DMS79 treated with DMSO at 0.1 percent for 48 hours (cell line): ENCODE results near the gene C1orf87.
"Not testable (repeated sequence)": the region's sequence is repeated elsewhere in the genome, so short reads cannot be mapped to it uniquely, and the experiment has no call there.

Source experiments
- DNase-seq: peaks from one replicate; lab custom pipeline; 2025; lab: John Stamatoyannopoulos, UW

Gene C1orf87

DNA sequence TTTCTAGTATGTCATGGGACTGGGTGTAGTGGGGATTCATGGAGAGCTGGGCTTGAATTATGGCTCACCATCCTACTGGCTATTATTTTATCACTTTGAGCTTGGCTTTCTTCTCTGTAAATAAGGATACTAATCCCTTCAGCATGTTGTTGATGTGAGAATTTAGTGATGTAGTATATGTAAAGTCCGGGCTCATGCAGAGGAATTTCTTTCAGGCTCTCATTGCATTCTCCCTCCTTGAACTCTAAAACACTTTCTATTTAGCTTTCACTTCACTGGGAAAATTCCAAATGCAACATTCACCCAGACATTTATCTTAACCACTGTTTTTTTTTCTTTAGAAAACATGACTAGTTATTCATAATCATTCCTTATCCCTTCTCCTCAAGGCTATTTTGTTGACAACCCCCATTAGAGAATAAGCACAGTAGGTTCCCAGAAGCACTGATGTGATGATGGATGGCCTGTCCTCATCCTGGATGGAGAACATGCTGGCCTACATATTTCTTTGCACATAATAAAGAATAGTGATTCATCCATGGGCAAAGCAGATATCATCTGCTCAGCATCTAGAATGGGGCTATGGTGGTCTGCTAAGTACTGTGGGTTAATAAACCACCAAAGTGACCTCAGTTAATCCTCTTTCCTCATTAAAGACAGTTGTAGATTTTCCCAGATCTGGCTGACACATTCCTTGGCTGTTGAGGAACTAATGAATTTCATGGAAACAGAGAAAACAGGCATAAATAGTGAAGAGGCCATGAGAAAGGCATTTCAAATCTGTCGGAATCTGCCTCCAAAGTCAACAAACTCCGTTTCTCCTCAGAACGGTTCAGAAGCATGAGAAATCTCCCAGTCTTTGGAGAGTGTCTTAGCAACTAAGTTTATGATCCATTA, 79.0 kb downstream of the C1orf87 start:
- no peak for DNase-seq

DNA sequence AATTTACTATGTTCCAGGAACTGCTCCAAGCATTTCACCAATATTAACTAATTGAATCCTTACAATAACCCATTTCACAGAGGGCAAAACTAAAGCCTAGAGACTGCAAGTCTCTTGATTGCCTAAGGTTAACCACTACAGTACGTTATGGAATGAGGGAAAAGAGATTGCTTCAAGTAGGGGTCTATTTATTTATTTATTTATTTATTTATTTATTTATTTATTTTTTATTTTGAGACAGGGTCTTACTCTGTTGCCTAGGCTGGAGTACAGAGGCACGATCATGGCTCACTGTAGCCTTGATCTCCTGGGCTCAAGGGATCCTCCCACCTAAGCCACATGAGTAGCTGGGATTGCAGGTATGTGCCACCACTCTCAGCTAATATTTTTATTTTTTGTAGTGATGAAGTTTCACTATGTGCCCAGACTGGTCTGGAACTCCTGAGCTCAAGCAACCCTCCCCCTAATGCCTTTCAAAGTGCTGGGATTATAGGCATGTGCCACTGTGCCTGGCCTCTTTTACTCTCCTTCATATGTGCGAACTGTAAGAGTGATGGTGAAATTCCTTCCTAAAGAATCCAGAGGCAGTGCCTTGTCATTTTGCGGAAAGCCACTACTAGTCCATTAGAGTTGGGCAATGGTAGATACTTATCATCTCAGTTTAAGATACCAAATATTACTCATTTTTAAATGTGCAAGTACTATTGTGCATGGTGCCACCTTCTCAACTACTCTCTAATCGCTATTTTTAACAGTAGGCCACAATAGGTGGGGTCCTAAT, 81.3 kb downstream of the C1orf87 start:
- DNase-seq, result no peak

DNA sequence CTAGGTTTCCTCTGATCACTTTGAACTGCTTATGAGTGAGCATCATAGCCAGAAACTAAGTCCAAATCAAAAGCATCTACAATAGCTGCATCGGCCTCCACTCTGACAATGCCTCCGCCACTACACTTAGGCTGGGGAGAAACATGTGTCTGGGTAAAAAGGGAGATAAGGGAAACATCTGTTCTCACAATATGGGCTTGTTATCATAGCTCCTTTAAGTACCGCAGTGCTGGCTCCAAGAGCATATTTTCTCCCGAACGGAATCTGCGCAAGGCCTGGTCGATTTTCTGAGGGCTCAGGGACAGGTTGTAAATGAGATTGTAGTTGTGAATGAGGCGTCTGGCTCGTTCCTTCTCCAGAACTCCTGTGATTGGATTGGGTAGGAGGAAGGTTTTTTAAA, 83.1 kb downstream of the C1orf87 start:
- no peak for DNase-seq

DNA sequence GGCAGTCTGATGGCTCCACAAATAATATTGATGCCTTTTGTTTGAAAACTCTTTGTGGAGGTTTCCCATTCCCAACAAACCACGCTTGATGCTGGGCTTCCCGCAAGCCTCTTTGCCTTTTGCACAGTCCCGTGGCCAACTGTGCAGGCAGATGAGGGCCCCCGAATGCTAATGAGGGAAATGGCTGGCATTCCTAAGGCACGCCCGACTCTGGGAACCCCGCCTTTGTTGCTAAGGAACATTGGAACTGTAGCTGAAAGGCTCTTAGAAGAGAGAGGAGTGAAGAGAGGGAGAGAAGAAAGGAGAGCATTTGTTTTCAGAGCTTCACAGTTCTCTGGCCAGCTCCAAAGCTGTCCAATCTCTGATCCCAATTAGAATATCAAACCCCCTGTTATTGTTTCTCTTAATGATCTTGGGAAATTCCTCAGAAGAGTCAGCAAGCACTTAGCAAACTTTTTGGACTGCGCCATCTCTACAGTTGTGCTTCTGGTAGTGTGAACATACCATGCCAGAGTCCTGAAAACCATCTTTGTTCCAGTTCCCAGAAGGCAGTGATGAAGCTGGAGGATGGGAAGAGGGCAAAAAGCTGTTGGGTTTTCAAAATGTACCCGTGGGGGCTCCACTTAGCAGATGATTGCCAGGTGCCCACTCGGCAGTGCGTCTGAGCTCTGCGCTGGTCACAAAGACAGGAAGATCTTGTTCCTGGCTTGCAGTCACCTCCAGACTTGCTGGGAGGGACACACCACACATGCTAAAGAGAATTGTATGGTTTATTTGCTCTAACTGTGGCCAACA, 86.9 kb downstream of the C1orf87 start:
- DNase-seq, result no peak

GRCh38 chr1:59985911-59986515, 87.6 kb downstream of the C1orf87 start:
- no peak for DNase-seq

GRCh38 chr1:59979666-59980065, 93.9 kb downstream of the C1orf87 start:
- DNase-seq, result no peak

GRCh38 chr1:59978511-59978910, 95.1 kb downstream of the C1orf87 start:
- no peak for DNase-seq

- DNase-seq, result no peak
Observed at GRCh38 chr1:59978026-59978425, 95.5 kb downstream of the C1orf87 start.

DNA sequence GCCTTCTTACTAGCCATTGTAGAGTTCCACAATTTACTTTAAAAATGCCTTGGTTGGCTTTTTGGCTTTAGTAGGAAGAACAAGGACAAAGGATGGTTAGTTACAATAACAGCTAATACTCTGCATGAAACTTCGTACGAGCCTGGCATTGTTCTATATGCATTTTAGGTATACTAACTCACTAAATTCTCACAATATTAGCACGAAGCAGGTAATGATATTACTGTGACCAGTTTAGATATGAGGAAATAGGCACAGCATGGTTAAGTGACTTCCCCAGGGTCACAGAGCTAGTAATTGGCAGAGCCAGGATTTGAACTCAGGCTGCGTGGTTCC, 96.5 kb downstream of the C1orf87 start:
- no peak for DNase-seq

DNA sequence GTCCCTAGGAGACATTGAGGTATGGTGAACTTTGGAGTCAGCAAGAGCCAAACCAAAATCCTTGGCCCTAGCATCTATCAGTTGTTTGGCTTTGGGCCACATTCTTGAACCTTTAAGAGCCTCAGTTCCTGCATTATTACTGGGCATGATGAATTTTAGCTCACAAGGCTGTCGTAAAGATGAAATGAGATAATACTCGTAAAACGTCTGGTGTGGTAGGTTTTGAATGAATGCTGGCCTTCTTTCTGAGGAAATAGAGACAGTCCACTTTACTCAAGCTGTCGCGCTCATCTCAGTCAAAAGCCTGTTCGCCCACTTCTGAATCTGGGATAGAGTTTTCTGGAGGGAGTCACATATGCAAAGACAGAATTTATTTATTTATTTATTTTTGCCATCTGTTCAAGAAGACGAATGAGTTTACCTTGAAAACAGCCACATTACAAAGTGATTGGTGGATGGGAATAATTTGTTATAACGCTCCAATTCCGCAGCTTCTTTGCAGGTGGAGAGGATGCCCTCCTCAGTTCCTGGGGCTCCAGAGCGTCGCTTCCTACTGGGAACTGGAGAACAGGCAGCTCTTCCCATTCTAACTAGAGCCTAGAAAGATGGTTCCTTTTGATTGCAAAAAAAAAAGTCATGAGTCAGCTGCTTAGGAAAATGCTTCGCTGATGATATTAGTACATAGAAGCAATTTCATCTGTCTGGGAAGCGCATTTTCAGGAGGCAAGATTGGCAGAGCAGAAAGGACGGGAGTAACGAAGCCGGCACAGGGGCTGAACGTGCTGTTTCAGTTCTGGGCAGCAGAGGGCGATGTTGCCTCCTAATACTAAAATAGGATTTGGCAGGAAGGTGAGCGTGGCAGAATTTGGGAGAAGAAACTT, 97.1 kb downstream of the C1orf87 start:
- DNase-seq, result peak; percentile 28

DNA sequence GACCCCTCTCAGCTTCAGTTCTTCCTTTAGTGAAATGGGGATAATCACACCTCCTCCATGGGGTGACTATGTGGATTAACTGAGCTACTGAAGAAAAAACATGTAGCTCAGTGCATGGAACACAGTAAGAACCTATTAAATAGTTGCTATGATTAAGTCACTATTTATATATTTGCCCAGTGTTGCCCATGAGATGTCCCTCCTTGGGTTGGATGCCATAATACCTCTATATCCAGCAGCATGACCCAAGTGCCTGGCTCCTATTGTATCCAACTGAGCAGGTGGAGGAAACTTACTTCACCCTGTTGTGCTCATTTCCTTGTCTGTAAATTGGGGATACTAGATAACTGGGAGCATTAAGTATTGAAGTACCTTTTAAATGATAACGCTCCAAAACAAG, 99.9 kb downstream of the C1orf87 start:
- no peak for DNase-seq

DNA sequence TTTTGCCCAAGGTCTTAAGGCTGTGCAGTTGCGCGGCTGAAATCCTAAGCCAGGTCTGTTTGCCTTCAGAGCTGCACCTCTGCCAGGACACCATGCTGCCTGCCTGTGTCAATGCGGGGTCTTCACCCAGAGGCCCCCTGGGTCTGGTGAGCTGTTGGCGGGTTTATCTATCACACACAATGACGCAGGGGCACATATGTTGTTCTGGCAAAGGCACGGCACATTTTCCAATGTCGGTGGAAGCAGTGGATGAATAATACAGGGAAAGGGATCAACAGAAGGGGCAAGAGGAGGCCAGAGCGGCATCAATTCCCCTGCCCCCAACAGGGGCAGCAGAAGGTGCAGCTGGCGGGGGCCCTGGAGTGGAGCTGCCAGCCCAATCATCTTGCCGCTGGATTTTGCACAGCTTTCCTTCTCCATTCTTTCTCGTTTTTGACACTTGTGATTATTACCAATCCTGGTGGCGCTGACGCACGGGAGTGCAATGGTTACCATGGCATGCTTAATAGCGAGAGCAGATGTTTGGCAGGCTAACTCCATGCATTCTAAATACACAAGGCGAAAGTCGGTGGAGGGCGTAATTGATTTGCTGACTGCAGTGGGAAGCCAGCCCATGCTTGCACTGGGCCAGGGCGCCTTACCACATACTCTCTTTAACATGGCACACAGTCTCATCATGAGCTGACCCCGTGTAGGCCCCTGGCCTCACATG, 101.2 kb downstream of the C1orf87 start:
- peak; percentile 10 for DNase-seq

- DNase-seq, result peak; percentile 67
Observed at GRCh38 chr1:59971464-59971911, 102.1 kb downstream of the C1orf87 start.

- not testable (repeated sequence) for DNase-seq
Observed at GRCh38 chr1:59969542-59970175, 103.9 kb downstream of the C1orf87 start.

GRCh38 chr1:59968746-59969145, 104.8 kb downstream of the C1orf87 start:
- not testable (repeated sequence) for DNase-seq

GRCh38 chr1:59967780-59968179, 105.8 kb downstream of the C1orf87 start:
- DNase-seq, result no peak

- peak; percentile 38 for DNase-seq
Observed at GRCh38 chr1:59967141-59967697, 106.4 kb downstream of the C1orf87 start.

- no peak for DNase-seq
Observed at GRCh38 chr1:59952065-59952464, 121.5 kb downstream of the C1orf87 start.

GRCh38 chr1:59949648-59950047, 123.9 kb downstream of the C1orf87 start:
- no peak for DNase-seq
